C4-2B (cell line): ENCODE results near the gene SIGLEC7.

ENCODE experiments used
- ZFX ChIP-seq: fragments of 450-650 bp; IDR thresholded peaks from 2 replicates; pipeline ENCODE4 v1.6.1; 2017
- TF ChIP-seq, protein P1 (sequence below): fragments of 450-650 bp; conservative IDR thresholded peaks from 2 replicates; pipeline ENCODE4 v1.5.1; 2017; ENCODE audit warnings: mild to moderate bottlenecking

DNA sequence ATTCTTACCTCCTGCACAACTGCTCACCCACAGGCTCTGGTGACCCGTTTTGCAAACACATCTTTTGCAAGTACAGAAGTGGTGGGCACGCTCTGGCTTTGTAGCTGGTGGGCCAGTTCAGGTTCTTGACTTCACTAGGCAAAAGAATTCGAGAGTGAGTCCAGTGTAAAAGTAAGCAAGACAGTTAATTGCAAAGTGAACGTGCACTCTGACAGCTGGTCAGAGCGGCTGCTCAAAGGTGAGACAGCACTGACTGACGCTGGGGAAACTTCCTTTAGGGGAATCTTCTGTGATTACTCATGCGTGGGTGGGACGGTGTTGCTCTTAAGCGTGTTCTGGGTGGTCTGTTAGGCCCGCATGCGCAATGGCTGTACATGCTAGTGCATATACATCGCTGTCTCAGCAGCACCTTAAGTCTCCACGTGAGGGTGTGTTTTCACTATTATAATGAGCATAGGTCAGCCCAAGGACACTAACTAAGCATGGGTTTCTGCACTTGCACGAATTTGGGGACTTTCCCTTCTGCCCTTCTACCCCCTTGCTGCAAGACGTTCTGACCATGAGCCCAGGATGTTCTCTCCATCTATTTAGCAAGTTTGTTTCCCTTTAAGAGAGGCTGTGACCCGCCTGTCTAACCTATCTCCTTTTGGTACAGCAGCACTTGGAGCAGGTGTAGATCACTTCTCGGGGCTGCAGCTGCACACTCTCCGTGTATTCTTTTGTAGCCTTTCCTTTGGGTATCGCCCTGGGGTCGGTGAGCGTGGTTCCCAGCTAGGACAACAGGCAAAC is 52.6 kb downstream of the SIGLEC7 start:
- TF ChIP-seq, protein P1, sequence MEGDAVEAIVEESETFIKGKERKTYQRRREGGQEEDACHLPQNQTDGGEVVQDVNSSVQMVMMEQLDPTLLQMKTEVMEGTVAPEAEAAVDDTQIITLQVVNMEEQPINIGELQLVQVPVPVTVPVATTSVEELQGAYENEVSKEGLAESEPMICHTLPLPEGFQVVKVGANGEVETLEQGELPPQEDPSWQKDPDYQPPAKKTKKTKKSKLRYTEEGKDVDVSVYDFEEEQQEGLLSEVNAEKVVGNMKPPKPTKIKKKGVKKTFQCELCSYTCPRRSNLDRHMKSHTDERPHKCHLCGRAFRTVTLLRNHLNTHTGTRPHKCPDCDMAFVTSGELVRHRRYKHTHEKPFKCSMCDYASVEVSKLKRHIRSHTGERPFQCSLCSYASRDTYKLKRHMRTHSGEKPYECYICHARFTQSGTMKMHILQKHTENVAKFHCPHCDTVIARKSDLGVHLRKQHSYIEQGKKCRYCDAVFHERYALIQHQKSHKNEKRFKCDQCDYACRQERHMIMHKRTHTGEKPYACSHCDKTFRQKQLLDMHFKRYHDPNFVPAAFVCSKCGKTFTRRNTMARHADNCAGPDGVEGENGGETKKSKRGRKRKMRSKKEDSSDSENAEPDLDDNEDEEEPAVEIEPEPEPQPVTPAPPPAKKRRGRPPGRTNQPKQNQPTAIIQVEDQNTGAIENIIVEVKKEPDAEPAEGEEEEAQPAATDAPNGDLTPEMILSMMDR = no peak
- no peak for TF ChIP-seq ZFX
